Keratinocyte (primary cell): Measurements from ENCODE around the gene FBRSL1. TPM values are rescaled to one million over a fixed set of nuclear protein-coding genes. Genes with fewer than 3 reads are reported as not detected.

Source experiments
- DNase-seq: peaks from one replicate; pipeline ENCODE4 v3.0.0-alpha.2; 2011; ENCODE audit warnings: low read depth, missing footprints, low spot score
- FAIRE-seq: peaks from 2 replicates; lab custom pipeline; 2011; peaks lifted over from hg19 to GRCh38; lab: Jason Lieb, UNC
- H2AFZ ChIP-seq: 2 replicates; pipeline ENCODE4 v1.6.0; 2012; ENCODE audit warnings: low read length, control low read depth, inconsistent platforms; ENCODE audit not compliant: control insufficient read depth
- H3K27ac ChIP-seq: 2 replicates; pipeline ENCODE4 v1.5.1; 2011; ENCODE audit warnings: low read length; ENCODE audit not compliant: control insufficient read depth, insufficient read depth
- H3K27me3 ChIP-seq: 3 replicates; pipeline ENCODE4 v1.6.0; 2011; ENCODE audit warnings: low read length; ENCODE audit not compliant: control insufficient read depth, insufficient read depth; ENCODE audit errors: extremely low read depth
- H3K36me3 ChIP-seq, 2 experiments: 2 replicates in 1 of 2; 3 replicates in 1 of 2; pipeline ENCODE4 v1.5.1; 2011; ENCODE audit warnings: low read length in 2 of 2, mild to moderate bottlenecking in 1 of 2; ENCODE audit not compliant: control insufficient read depth in 2 of 2, insufficient read depth in 2 of 2; ENCODE audit errors: extremely low read depth in 1 of 2
- H3K4me1 ChIP-seq: 3 replicates; pipeline ENCODE4 v1.5.1; 2011; ENCODE audit warnings: low read length; ENCODE audit not compliant: control insufficient read depth, insufficient read depth; ENCODE audit errors: extremely low read depth
- H3K4me2 ChIP-seq: 3 replicates; pipeline ENCODE4 v1.6.0; 2011; ENCODE audit warnings: low read depth, low read length; ENCODE audit not compliant: control insufficient read depth, insufficient read depth; ENCODE audit errors: extremely low read depth
- H3K4me3 ChIP-seq, 3 experiments: fragments of 200-600 bp in 1 of 3; sonication (generic) in 1 of 3; 2 replicates in 2 of 3; 3 replicates in 1 of 3; pipeline ENCODE4 v1.5.1; 2011 to 2016; ENCODE audit warnings: low read length in 3 of 3, mild to moderate bottlenecking in 3 of 3, control low read depth in 2 of 3, inconsistent platforms in 1 of 3, low read depth in 1 of 3, mixed read lengths in 1 of 3, mixed run types in 1 of 3, moderate library complexity in 1 of 3; ENCODE audit not compliant: control insufficient read depth in 2 of 3, insufficient read depth in 2 of 3; ENCODE audit errors: extremely low read depth in 1 of 3
- H3K79me2 ChIP-seq: 2 replicates; pipeline ENCODE4 v1.6.0; 2012; ENCODE audit warnings: low read length; ENCODE audit not compliant: control insufficient read depth, insufficient read depth
- H3K9ac ChIP-seq: 3 replicates; pipeline ENCODE4 v1.6.0; 2011; ENCODE audit warnings: low read length; ENCODE audit not compliant: control insufficient read depth, insufficient read depth; ENCODE audit errors: extremely low read depth
- H3K9me1 ChIP-seq: 3 replicates; pipeline ENCODE4 v1.6.0; 2011; ENCODE audit warnings: low read length; ENCODE audit not compliant: control insufficient read depth, insufficient read depth; ENCODE audit errors: extremely low read depth
- H3K9me3 ChIP-seq: 2 replicates; pipeline ENCODE4 v1.5.1; 2012; ENCODE audit warnings: low read depth, low read length; ENCODE audit not compliant: control insufficient read depth
- H4K20me1 ChIP-seq: 3 replicates; pipeline ENCODE4 v1.6.0; 2011; ENCODE audit warnings: low read length; ENCODE audit not compliant: control insufficient read depth, insufficient read depth; ENCODE audit errors: extremely low read depth
- EZH2 ChIP-seq: IDR thresholded peaks from one replicate; pipeline ENCODE4 v1.6.1; 2012; ENCODE audit warnings: inconsistent platforms, mild to moderate bottlenecking, low read length, moderate library complexity
- dilution Hi-C: fragments of 300-500 bp; cut with MboI; formaldehyde crosslinking; loops from one replicate; pipeline ENCODE4 v1.7.0; 2020; ENCODE audit warnings: low sequenced_read_pairs; ENCODE audit not compliant: extremely low pct_ligation_motif_present
- polyA plus RNA-seq, 5 experiments: library from polyadenylated mRNA; depleted of rRNA in 3 of 5; stranded (reverse) in 3 of 5; stranded (forward) in 1 of 5; unstranded in 1 of 5; fragments of >200 nt; gene quantifications; 1 replicate in 1 of 5; 2 replicates in 3 of 5; 3 replicates in 1 of 5; pipeline versions ENCODE4 v1.2.1 to v1.2.3, GENCODE V29; 2011 to 2012; ENCODE audit warnings: missing spikeins in 2 of 5, low read depth in 1 of 5, low replicate concordance in 1 of 5
- TF ChIP-seq, protein P1 (sequence below), 3 experiments: IDR thresholded peaks in 1 of 3; conservative IDR thresholded peaks in 1 of 3; optimal IDR thresholded peaks in 1 of 3; 2 replicates in 2 of 3; 3 replicates in 1 of 3; pipeline versions ENCODE3 to v1.5.1; 2011; ENCODE audit warnings: low read length in 3 of 3, mild to moderate bottlenecking in 3 of 3, moderate library complexity in 2 of 3, control low read depth in 1 of 3, inconsistent platforms in 1 of 3; ENCODE audit not compliant: insufficient read depth in 2 of 3; ENCODE audit errors: extremely low read depth in 1 of 3

FBRSL1 gene
- polyA plus RNA-seq, 1 donor (not counting 4 experiments of a cell fraction or from before 2014, with no cell fraction given) = 0.89 TPM

DNA sequence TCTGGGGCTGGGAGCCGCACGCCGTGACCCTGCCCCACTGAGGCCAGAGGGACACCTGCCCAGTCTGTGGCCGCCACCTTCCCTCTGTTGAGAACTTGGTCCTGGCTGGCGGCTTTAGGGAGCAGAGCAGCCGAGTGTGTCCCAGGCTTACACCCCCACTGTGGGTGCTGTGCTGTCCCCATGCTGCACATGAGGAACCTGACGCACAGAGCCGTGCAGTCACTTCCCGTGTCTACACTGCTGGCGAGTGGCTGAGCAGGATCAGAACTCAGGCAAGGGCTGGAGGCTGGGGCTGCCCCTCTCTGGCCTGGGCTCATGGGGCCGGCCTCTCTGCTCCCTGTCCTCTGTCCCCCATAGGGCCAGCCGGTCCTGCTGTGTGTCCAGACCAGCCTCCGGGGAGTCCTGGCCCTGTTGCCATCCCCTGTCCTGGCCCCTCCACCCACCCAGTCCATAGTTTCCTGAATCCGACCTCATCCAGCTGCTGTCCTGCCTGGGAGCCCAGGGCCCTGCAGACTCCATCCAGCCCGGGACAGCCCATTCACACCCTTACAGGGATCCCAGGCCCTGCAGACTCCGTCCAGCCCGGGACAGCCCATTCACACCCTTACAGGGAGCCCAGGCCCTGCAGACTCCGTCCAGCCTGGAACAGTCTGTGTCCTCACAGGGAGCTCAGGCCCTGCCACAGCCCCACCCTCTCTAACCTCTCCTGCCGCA is 10.3 kb downstream of the FBRSL1 start:
- peaks cover 75% of the 10 kb centered on the region for H3K79me2 ChIP-seq

DNA sequence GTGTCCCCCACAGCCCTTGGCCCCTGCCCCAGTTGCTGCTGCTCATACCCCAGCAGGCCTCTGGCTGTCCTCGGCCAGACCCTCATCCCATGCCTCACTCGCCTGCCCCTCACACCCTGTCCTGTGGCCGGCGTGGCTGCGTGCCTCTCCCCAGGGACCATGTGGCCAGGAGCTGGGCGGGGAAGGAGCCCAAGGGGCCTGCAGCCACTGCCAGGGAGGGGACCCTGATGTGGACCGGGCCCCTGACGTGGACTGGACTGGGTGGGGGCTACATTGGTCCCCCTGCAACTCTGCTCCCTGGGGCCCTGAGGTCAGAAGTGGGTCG is 10.9 kb downstream of the FBRSL1 start:
- H3K4me1 ChIP-seq = no peaks in the 10 kb centered on the region
- H3K9me1 ChIP-seq = no peaks in the 10 kb centered on the region
- H3K4me2 ChIP-seq = no peak overlapping the region
- TF ChIP-seq, protein P1, sequence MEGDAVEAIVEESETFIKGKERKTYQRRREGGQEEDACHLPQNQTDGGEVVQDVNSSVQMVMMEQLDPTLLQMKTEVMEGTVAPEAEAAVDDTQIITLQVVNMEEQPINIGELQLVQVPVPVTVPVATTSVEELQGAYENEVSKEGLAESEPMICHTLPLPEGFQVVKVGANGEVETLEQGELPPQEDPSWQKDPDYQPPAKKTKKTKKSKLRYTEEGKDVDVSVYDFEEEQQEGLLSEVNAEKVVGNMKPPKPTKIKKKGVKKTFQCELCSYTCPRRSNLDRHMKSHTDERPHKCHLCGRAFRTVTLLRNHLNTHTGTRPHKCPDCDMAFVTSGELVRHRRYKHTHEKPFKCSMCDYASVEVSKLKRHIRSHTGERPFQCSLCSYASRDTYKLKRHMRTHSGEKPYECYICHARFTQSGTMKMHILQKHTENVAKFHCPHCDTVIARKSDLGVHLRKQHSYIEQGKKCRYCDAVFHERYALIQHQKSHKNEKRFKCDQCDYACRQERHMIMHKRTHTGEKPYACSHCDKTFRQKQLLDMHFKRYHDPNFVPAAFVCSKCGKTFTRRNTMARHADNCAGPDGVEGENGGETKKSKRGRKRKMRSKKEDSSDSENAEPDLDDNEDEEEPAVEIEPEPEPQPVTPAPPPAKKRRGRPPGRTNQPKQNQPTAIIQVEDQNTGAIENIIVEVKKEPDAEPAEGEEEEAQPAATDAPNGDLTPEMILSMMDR (optimal IDR thresholded peaks at IDR 0.05 in 1 of 3, IDR thresholded peaks at IDR 0.05 in 1 of 3, conservative IDR thresholded peaks at IDR 0.05 in 1 of 3; ENCODE audit: extremely low read depth in 1 of 3, insufficient read depth in 2 of 3, low read length in 3 of 3) = no peak
- no peak for TF ChIP-seq EZH2
- H3K27me3 ChIP-seq = no peaks in the 10 kb centered on the region
- H3K27ac ChIP-seq = no peak overlapping the region
- H4K20me1 ChIP-seq = peaks cover 44% of the 10 kb centered on the region
- no peak overlapping the region for H3K9ac ChIP-seq
- peaks cover 73% of the 10 kb centered on the region for H3K79me2 ChIP-seq
- dilution Hi-C loops = no loop called here
- H3K4me3 ChIP-seq = no peak overlapping the region
- FAIRE-seq = no peak
- H3K9me3 ChIP-seq = no peaks in the 10 kb centered on the region
- DNase-seq = no peak
- no peaks in the 10 kb centered on the region for H3K36me3 ChIP-seq
- H2AFZ ChIP-seq = no peak overlapping the region

More for the DNA sequence above, 10.3 kb downstream of the FBRSL1 start:
- Histone ChIP-seq H3K27ac (no peak overlapping the region), H3K9me1 (no peaks in the 10 kb centered on the region), H3K9me3 (no peaks in the 10 kb centered on the region), H3K9ac (no peak overlapping the region), H3K27me3 (no peaks in the 10 kb centered on the region), H3K4me1 (no peaks in the 10 kb centered on the region), H2AFZ (no peak overlapping the region), H3K4me3 (no peak overlapping the region), H3K4me2 (no peak overlapping the region), H3K36me3 (no peaks in the 10 kb centered on the region), H4K20me1 (peaks cover 47% of the 10 kb centered on the region)
- no peak for FAIRE-seq
- dilution Hi-C loops = no loop called here
- TF ChIP-seq, protein P1 (optimal IDR thresholded peaks at IDR 0.05 in 1 of 3, IDR thresholded peaks at IDR 0.05 in 1 of 3, conservative IDR thresholded peaks at IDR 0.05 in 1 of 3; ENCODE audit: extremely low read depth in 1 of 3, insufficient read depth in 2 of 3, low read length in 3 of 3) = no peak
- no peak for DNase-seq
